Right atrium auricular region (tissue), 2 donors: ENCODE results near the gene PLA2R1. TPM values are rescaled to one million over a fixed set of nuclear protein-coding genes. Genes with fewer than 3 reads are reported as not detected.

Experiments
- DNase-seq: peaks from one replicate; pipeline ENCODE4 v3.0.0-alpha.2; 2019; ENCODE audit warnings: low spot score
- H3K27ac ChIP-seq, 2 donors: fragments of 200-600 bp; sonication (generic); 1 replicate in 1 of 2; 2 replicates in 1 of 2; pipeline ENCODE4 v1.5.1; 2016 to 2019
- H3K27me3 ChIP-seq, 2 donors: fragments of 200-600 bp; sonication (generic); one replicate each; pipeline versions ENCODE4 v1.5.1 to v1.6.0; 2017 to 2019
- H3K36me3 ChIP-seq: fragments of 200-600 bp; sonication (generic); one replicate; pipeline ENCODE4 v1.5.1; 2016
- H3K4me1 ChIP-seq, 2 donors: fragments of 200-600 bp; sonication (generic); one replicate each; pipeline versions ENCODE4 v1.5.1 to v1.6.0; 2017 to 2019
- H3K4me3 ChIP-seq, 2 donors: fragments of 200-600 bp; sonication (generic); 1 replicate in 1 of 2; 2 replicates in 1 of 2; pipeline ENCODE4 v1.5.1; 2017 to 2019; ENCODE audit warnings: mild to moderate bottlenecking in 1 of 2, moderate library complexity in 1 of 2
- H3K9me3 ChIP-seq, 2 donors: fragments of 200-600 bp; sonication (generic); one replicate each; pipeline ENCODE4 v1.5.1; 2019
- CTCF ChIP-seq, 2 donors: fragments of 200-600 bp; sonication (generic); IDR thresholded peaks; one replicate each; pipeline ENCODE4 v1.5.1; 2019; ENCODE audit warnings: antibody characterized with exemption in 2 of 2
- total RNA-seq, 2 donors: library from RNA; depleted of rRNA; stranded (reverse); fragments of >200 nt; gene quantifications; one replicate each; pipeline ENCODE4 v1.1.0, GENCODE V29; 2016

Gene PLA2R1
- total RNA-seq, 2 donors from 2014 or later = 2.8 to 3.3 TPM

GRCh38 chr2:160075171-160075570, 12.8 kb upstream of the PLA2R1 start:
- TF ChIP-seq CTCF (IDR thresholded peaks at IDR 0.05) = no peak
- no peaks in the 10 kb centered on the region for H3K36me3 ChIP-seq
- H3K27me3 ChIP-seq = no peaks in the 10 kb centered on the region
- no peaks in the 10 kb centered on the region for H3K9me3 ChIP-seq
- H3K4me1 ChIP-seq = no peaks in the 10 kb centered on the region
- no peak overlapping the region for H3K27ac ChIP-seq
- no peak for DNase-seq
- H3K4me3 ChIP-seq = no peak overlapping the region

- no peaks in the 10 kb centered on the region for H3K27me3 ChIP-seq
- no peak for TF ChIP-seq CTCF (IDR thresholded peaks at IDR 0.05)
- H3K27ac ChIP-seq = no peak overlapping the region
- H3K4me1 ChIP-seq = no peaks in the 10 kb centered on the region
- H3K36me3 ChIP-seq = no peaks in the 10 kb centered on the region
- no peak overlapping the region for H3K4me3 ChIP-seq
- no peaks in the 10 kb centered on the region for H3K9me3 ChIP-seq
- no peak for DNase-seq
Measured at GRCh38 chr2:160073284-160073888, 11.0 kb upstream of the PLA2R1 start.

- DNase-seq = no peak
Measured at GRCh38 chr2:160068906-160069305, 6.5 kb upstream of the PLA2R1 start.

GRCh38 chr2:160064916-160065315, 2.5 kb upstream of the PLA2R1 start:
- H3K9me3 ChIP-seq = no peaks in the 10 kb centered on the region
- no peak overlapping the region for H3K4me3 ChIP-seq
- DNase-seq = no peak
- peaks cover 0 to 38% of the 10 kb centered on the region in 2 donors for H3K4me1 ChIP-seq
- H3K36me3 ChIP-seq = no peaks in the 10 kb centered on the region
- no peak for TF ChIP-seq CTCF (IDR thresholded peaks at IDR 0.05)
- peak overlapping the region in 1 of 2 donors; percentile 42 for H3K27ac ChIP-seq
- H3K27me3 ChIP-seq = no peaks in the 10 kb centered on the region

More at GRCh38 chr2:160068906-160069305, 6.5 kb upstream of the PLA2R1 start:
- Histone ChIP-seq H3K4me1 (peaks cover 0 to 10% of the 10 kb centered on the region in 2 donors), H3K9me3 (no peaks in the 10 kb centered on the region), H3K27ac (no peak overlapping the region), H3K36me3 (no peaks in the 10 kb centered on the region), H3K27me3 (no peaks in the 10 kb centered on the region), H3K4me3 (no peak overlapping the region)
- no peak for TF ChIP-seq CTCF (IDR thresholded peaks at IDR 0.05)

GRCh38 chr2:160063879-160064612, 1.6 kb upstream of the PLA2R1 start:
- Histone ChIP-seq H3K9me3 (no peaks in the 10 kb centered on the region), H3K27ac (peak overlapping the region; percentile 42 to 65), H3K4me3 (no peak overlapping the region), H3K4me1 (peaks cover 0 to 38% of the 10 kb centered on the region in 2 donors), H3K36me3 (no peaks in the 10 kb centered on the region), H3K27me3 (no peaks in the 10 kb centered on the region)
- no peak for DNase-seq
- no peak for TF ChIP-seq CTCF (IDR thresholded peaks at IDR 0.05)
